HepG2 (cell line): ENCODE results near the gene SUV39H2. TPM values are rescaled to one million over a fixed set of nuclear protein-coding genes. Genes with fewer than 3 reads are reported as not detected.

Experiments
- BCL3 ChIP-seq: sonication (generic); formaldehyde crosslinking; IDR thresholded peaks from 2 replicates; pipeline ENCODE4 v1.5.1; 2020; ENCODE audit warnings: mild to moderate bottlenecking, missing genetic modification reagents, moderate library complexity
- KDM5A ChIP-seq: fragments of 200-600 bp; sonication (generic); IDR thresholded peaks from 2 replicates; pipeline ENCODE4 v1.7.0; 2018; ENCODE audit warnings: antibody characterized with exemption, mild to moderate bottlenecking, low read length, borderline replicate concordance
- MAFK ChIP-seq, 2 experiments: IDR thresholded peaks in 1 of 2; conservative IDR thresholded peaks in 1 of 2; 2 replicates each; pipeline ENCODE4 v1.6.1; 2011; ENCODE audit warnings: improper control_type of control experiment in 2 of 2, low read length in 2 of 2
- NR2C2 ChIP-seq: sonication (generic); formaldehyde crosslinking; IDR thresholded peaks from 2 replicates; pipeline ENCODE4 v1.4.0; 2020; ENCODE audit warnings: missing genetic modification reagents, mild to moderate bottlenecking, moderate library complexity, borderline replicate concordance
- PREB ChIP-seq: sonication (generic); formaldehyde crosslinking; IDR thresholded peaks from 2 replicates; pipeline ENCODE4 v1.4.0; 2020; ENCODE audit warnings: missing genetic modification reagents
- RFX1 ChIP-seq: fragments of 450-650 bp; IDR thresholded peaks from 2 replicates; pipeline ENCODE4 v1.6.1; 2017
- ZBTB33 ChIP-seq: sonication (generic); formaldehyde crosslinking; IDR thresholded peaks from 2 replicates; pipeline ENCODE4 v1.4.0; 2020; ENCODE audit warnings: missing genetic modification reagents
- ZFX ChIP-seq: sonication (generic); formaldehyde crosslinking; IDR thresholded peaks from 2 replicates; pipeline ENCODE4 v1.4.0; 2020; ENCODE audit warnings: mild to moderate bottlenecking, low read depth, missing genetic modification reagents, moderate library complexity
- ZNF142 ChIP-seq: sonication (generic); formaldehyde crosslinking; IDR thresholded peaks from 2 replicates; pipeline ENCODE4 v1.4.0; 2020; ENCODE audit warnings: missing genetic modification reagents
- ZNF639 ChIP-seq: conservative IDR thresholded peaks from 2 replicates; pipeline ENCODE4 v1.6.1; 2018; ENCODE audit warnings: missing genetic modification reagents
- polyA plus RNA-seq, 8 experiments: library from polyadenylated mRNA; depleted of rRNA in 3 of 8; stranded (reverse) in 7 of 8; unstranded in 1 of 8; fragments of >200 nt; fragmentation: Illumina TruSeq in 4 of 8; extraction: Trizol in 4 of 8; gene quantifications; 2 replicates each; pipeline versions ENCODE4 v1.2.1 to v1.2.3, GENCODE V29; 2011 to 2016; ENCODE audit warnings: low read depth in 4 of 8, missing spikeins in 1 of 8, mixed read lengths in 1 of 8; ENCODE audit not compliant: insufficient read depth in 1 of 8
- total RNA-seq, 5 experiments: library from RNA; depleted of rRNA; stranded (reverse); fragments of >200 nt; fragmentation: Illumina TruSeq; extraction: Trizol; gene quantifications; 2 replicates each; pipeline ENCODE4 v1.2.3, GENCODE V29; 2016; ENCODE audit warnings: low read depth in 1 of 5

Gene SUV39H2
- total and polyA plus RNA-seq, 2 of the 13 experiments (the other 11 are each of a cell fraction or from before 2014, with no cell fraction given), result 9.0 to 44.3 TPM

- TF ChIP-seq ZFX (CRISPR knock-in tag) (peak; percentile 79), RFX1 (no peak; the same call in 1 of the 2 replicates), ZNF639 (CRISPR knock-in tag) (no peak), ZNF142 (CRISPR knock-in tag) (peak; percentile 70), MAFK (conservative IDR thresholded peaks at IDR 0.05 in 1 of 2, IDR thresholded peaks at IDR 0.05 in 1 of 2; ENCODE audit: low read length in 2 of 2) (no peak), KDM5A (peak; percentile 18), PREB (CRISPR knock-in tag) (no peak), NR2C2 (peak; percentile 45; the same call in 1 of the 2 replicates), BCL3 (CRISPR knock-in tag) (peak; percentile 21; the same call in 1 of the 2 replicates), ZBTB33 (CRISPR knock-in tag) (no peak)
These were observed 40.7 kb upstream of the SUV39H2 start, which contains the start of the genes CDNF, HSPA14 and MSANTD7 (continued) for GRCh38 chr10:14837757-14838581.
